ENCODE data around the gene GPR82.

GPR82 gene

GRCh38 chrX:41734530-41734929 lies 10.5 kb downstream of the GPR82 start:
- DNase-seq (ENCODE audit: low spot score in 2 of 2) (no peak), ATAC-seq (no peak)
- H3K4me3 Mint-ChIP-seq, result peak overlapping the region; percentile 41
- peaks cover 7% of the 10 kb centered on the region for H3K36me3 Mint-ChIP-seq
- H3K9me3 Mint-ChIP-seq, result no peaks in the 10 kb centered on the region
- peaks cover 30% of the 10 kb centered on the region for H3K4me1 Mint-ChIP-seq
- H3K27ac Mint-ChIP-seq, result no peak overlapping the region

- DNase-seq (ENCODE audit: low spot score in 2 of 2) (peak in 1 of 2 donors; percentile 53), ATAC-seq (peak; percentile 75)
- H3K9me3 Mint-ChIP-seq, result no peaks in the 10 kb centered on the region
- no peak overlapping the region for H3K4me3 Mint-ChIP-seq
- H3K4me1 Mint-ChIP-seq, result peaks cover 35% of the 10 kb centered on the region
- no peak overlapping the region for H3K27ac Mint-ChIP-seq
- peaks cover 7% of the 10 kb centered on the region for H3K36me3 Mint-ChIP-seq
Measured at GRCh38 chrX:41737065-41737464, 13.1 kb downstream of the GPR82 start.

- no peak overlapping the region for H3K4me3 Mint-ChIP-seq
- H3K9me3 Mint-ChIP-seq, result no peaks in the 10 kb centered on the region
- H3K27ac Mint-ChIP-seq, result no peak overlapping the region
- peaks cover 23% of the 10 kb centered on the region for H3K36me3 Mint-ChIP-seq
- ATAC-seq, result no peak
- H3K4me1 Mint-ChIP-seq, result peaks cover 32% of the 10 kb centered on the region
- DNase-seq (ENCODE audit: low spot score in 2 of 2), result no peak
Measured at GRCh38 chrX:41739871-41740270, 15.9 kb downstream of the GPR82 start.

GRCh38 chrX:41750716-41751115 lies 26.7 kb downstream of the GPR82 start:
- Mint-ChIP-seq H3K36me3 (peaks cover 5% of the 10 kb centered on the region), H3K4me1 (no peaks in the 10 kb centered on the region), H3K9me3 (no peaks in the 10 kb centered on the region)

GRCh38 chrX:41758401-41758800 lies 34.4 kb downstream of the GPR82 start:
- Mint-ChIP-seq H3K4me3 (no peak overlapping the region), H3K4me1 (peaks cover 12% of the 10 kb centered on the region), H3K36me3 (no peaks in the 10 kb centered on the region), H3K27ac (no peak overlapping the region), H3K9me3 (no peaks in the 10 kb centered on the region)
- DNase-seq (ENCODE audit: low spot score in 2 of 2) (no peak), ATAC-seq (no peak)

More at GRCh38 chrX:41750716-41751115, 26.7 kb downstream of the GPR82 start:
- ATAC-seq (no peak), DNase-seq (ENCODE audit: low spot score in 2 of 2) (no peak)
- H3K4me3 Mint-ChIP-seq, result no peak overlapping the region
- no peak overlapping the region for H3K27ac Mint-ChIP-seq

- H3K4me1 Mint-ChIP-seq, result peaks cover 24% of the 10 kb centered on the region
- no peaks in the 10 kb centered on the region for H3K36me3 Mint-ChIP-seq
- no peak overlapping the region for H3K4me3 Mint-ChIP-seq
- no peaks in the 10 kb centered on the region for H3K9me3 Mint-ChIP-seq
- ATAC-seq (no peak), DNase-seq (ENCODE audit: low spot score in 2 of 2) (no peak)
- no peak overlapping the region for H3K27ac Mint-ChIP-seq
Measured at GRCh38 chrX:41759817-41760216, 35.8 kb downstream of the GPR82 start.

- Mint-ChIP-seq H3K36me3 (no peaks in the 10 kb centered on the region), H3K9me3 (no peaks in the 10 kb centered on the region), H3K27ac (no peak overlapping the region)
Measured at GRCh38 chrX:41761169-41761568, 37.2 kb downstream of the GPR82 start.

GRCh38 chrX:41761702-41762101 lies 37.7 kb downstream of the GPR82 start:
- H3K27ac Mint-ChIP-seq, result no peak overlapping the region

More at GRCh38 chrX:41761169-41761568, 37.2 kb downstream of the GPR82 start:
- H3K4me1 Mint-ChIP-seq, result peaks cover 24% of the 10 kb centered on the region
- no peak for ATAC-seq
- no peak for DNase-seq (ENCODE audit: low spot score in 2 of 2)
- H3K4me3 Mint-ChIP-seq, result no peak overlapping the region

GRCh38 chrX:41779030-41779564 lies 55.1 kb downstream of the GPR82 start:
- Mint-ChIP-seq H3K9me3 (no peaks in the 10 kb centered on the region), H3K4me1 (peaks cover 5% of the 10 kb centered on the region), H3K36me3 (peaks cover 7% of the 10 kb centered on the region), H3K27ac (no peak overlapping the region), H3K4me3 (no peak overlapping the region)
- DNase-seq (ENCODE audit: low spot score in 2 of 2), result no peak
- peak; percentile 51 for ATAC-seq

More at GRCh38 chrX:41761702-41762101, 37.7 kb downstream of the GPR82 start:
- Mint-ChIP-seq H3K36me3 (no peaks in the 10 kb centered on the region), H3K9me3 (no peaks in the 10 kb centered on the region), H3K4me1 (peaks cover 24% of the 10 kb centered on the region), H3K4me3 (no peak overlapping the region)
- ATAC-seq, result no peak
- no peak for DNase-seq (ENCODE audit: low spot score in 2 of 2)

All from stimulated activated effector memory CD8-positive, alpha-beta T cell treated with anti-CD3 and anti-CD28 coated beads, Interleukin-12 subunit alpha, Interleukin-12 subunit beta, amount 100 ng/mL, for 72 hours (primary cell).